Right lobe of liver (tissue), 6 donors: ENCODE measurements around the gene MDFI. TPM values are rescaled to one million over a fixed set of nuclear protein-coding genes. Genes with fewer than 3 reads are reported as not detected.
A peak's percentile ranks its signal among the peaks of the same experiment; 100 is the strongest.

Experiments
- ATAC-seq, 4 donors: fragments of 200-7000 bp; cut with Tn5 transposase; one replicate each; pipeline ENCODE4 v1.9.1; 2020; ENCODE audit warnings: mild to moderate bottlenecking in 4 of 4, moderate library complexity in 4 of 4
- DNase-seq, 3 donors: peaks; one replicate each; pipeline ENCODE4 v3.0.0-alpha.2; 2020
- H3K27ac ChIP-seq, 3 donors: fragments of 200-600 bp; one replicate each; pipeline ENCODE4 v1.8.0; 2022
- H3K27me3 ChIP-seq, 2 donors: fragments of 200-600 bp; one replicate each; pipeline ENCODE4 v1.8.0; 2022
- H3K36me3 ChIP-seq, 4 donors: fragments of 200-600 bp; sonication (generic) in 1 of 4; one replicate each; pipeline versions ENCODE4 v1.5.1 to v1.8.0; 2017 to 2022; ENCODE audit warnings: control low read depth in 1 of 4
- H3K4me1 ChIP-seq, 4 donors: fragments of 200-600 bp; sonication (generic) in 1 of 4; one replicate each; pipeline versions ENCODE4 v1.5.1 to v1.8.0; 2017 to 2022; ENCODE audit warnings: control low read depth in 1 of 4
- H3K4me3 ChIP-seq, 3 donors: fragments of 200-600 bp; one replicate each; pipeline ENCODE4 v1.8.0; 2022
- H3K9me3 ChIP-seq, 4 donors: fragments of 200-600 bp; sonication (generic) in 1 of 4; one replicate each; pipeline versions ENCODE4 v1.5.1 to v1.8.0; 2017 to 2022; ENCODE audit warnings: control low read depth in 1 of 4
- POLR2A ChIP-seq: fragments of 450-650 bp; IDR thresholded peaks from one replicate; pipeline ENCODE4 v1.6.1; 2017; ENCODE audit warnings: antibody characterized with exemption, mild to moderate bottlenecking
- WGBS: methylation state at CpG from one replicate; pipeline ENCODE4 v1.1.6; 2018; ENCODE audit warnings: low coverage, low lambda C conversion rate; ENCODE audit not compliant: insufficient coverage; ENCODE audit errors: missing lambda C conversion rate; 5-methylcytosine and 5-hydroxymethylcytosine counted together
- intact Hi-C, 2 donors: fragments of 100-400 bp; cut with DNase I; formaldehyde crosslinking; loops; one replicate each; pipeline versions ENCODE4 v1.11.2 to v1.14.1; 2022
- total RNA-seq, 6 experiments: library from RNA; depleted of rRNA in 2 of 6; stranded (reverse); fragments of >200 nt in 2 of 6; fragmentation: NEBNext Ultra II Directional in 3 of 6; extraction: Animal tissue kit (Norgen Biotek cat#: 25700) in 3 of 6; gene quantifications; one replicate each; pipeline versions ENCODE4 v1.1.0 to v1.2.4, GENCODE V29; 2016 to 2023
- TF ChIP-seq, protein P1 (sequence below), 4 donors: fragments of 200-600 bp in 3 of 4; fragments of 450-650 bp in 1 of 4; IDR thresholded peaks; one replicate each; pipeline versions ENCODE4 v1.5.1 to v1.8.0; 2016 to 2022; ENCODE audit warnings: antibody characterized with exemption in 4 of 4, mild to moderate bottlenecking in 2 of 4
- donor health status: DM: no; HTN: yes; CAD: no.
- donor health status: DM: no; HTN: no; CAD: no.
- donor health status: DM: no; HTN: no; CAD: no.
- donor health status: DM: no; HTN: yes; CAD: no.
- donor health status: DM: no; HTN: yes; CAD: no.

Gene MDFI
- total RNA-seq, 6 experiments from 2014 or later: 0.29 to 2.4 (median 1.1) TPM; not detected in 3

DNA sequence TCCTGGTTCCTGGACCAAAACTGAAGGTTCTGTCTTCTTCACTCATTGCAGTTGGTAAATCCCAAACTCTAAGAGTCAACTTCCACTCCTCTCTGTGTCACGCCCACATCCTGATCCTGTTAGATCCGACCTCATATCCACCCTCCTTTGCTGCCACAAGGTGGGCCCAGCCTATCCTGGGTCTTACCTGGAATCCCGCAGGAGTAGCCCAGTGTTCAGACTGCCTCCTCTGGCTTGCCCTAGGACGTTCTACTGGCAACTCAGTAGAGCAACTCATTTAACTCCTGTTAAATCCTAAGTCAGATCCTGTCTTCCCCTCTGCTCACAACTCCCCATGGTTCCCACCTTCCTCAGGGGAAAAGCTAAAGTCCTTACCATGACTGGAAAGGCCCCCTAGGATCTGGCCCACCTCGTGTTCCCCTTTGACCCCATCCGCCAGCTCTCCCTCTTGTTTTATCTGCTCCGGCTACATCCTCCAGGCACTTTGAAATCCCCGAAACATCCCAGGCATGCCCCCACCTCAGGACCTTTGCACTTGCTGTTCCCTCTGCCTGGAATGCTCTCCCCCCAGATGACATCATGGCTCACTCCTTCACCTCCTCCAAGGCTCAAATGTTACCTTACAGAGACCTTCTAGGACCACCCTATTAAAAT lies 53.3 kb downstream of the MDFI start:
- H3K4me1 ChIP-seq: no peaks in the 10 kb centered on the region
- H3K27ac ChIP-seq: no peak overlapping the region
- 84% methylated on average over 8 of the region's 8 CpGs for WGBS
- no peak overlapping the region for H3K4me3 ChIP-seq
- intact Hi-C loops: no loop called here
- DNase-seq (peak in 1 of 3 donors; percentile 1), ATAC-seq (no peak)
- no peaks in the 10 kb centered on the region for H3K9me3 ChIP-seq
- no peaks in the 10 kb centered on the region for H3K27me3 ChIP-seq
- H3K36me3 ChIP-seq: no peaks in the 10 kb centered on the region
- TF ChIP-seq POLR2A: no peak
- TF ChIP-seq, protein P1, sequence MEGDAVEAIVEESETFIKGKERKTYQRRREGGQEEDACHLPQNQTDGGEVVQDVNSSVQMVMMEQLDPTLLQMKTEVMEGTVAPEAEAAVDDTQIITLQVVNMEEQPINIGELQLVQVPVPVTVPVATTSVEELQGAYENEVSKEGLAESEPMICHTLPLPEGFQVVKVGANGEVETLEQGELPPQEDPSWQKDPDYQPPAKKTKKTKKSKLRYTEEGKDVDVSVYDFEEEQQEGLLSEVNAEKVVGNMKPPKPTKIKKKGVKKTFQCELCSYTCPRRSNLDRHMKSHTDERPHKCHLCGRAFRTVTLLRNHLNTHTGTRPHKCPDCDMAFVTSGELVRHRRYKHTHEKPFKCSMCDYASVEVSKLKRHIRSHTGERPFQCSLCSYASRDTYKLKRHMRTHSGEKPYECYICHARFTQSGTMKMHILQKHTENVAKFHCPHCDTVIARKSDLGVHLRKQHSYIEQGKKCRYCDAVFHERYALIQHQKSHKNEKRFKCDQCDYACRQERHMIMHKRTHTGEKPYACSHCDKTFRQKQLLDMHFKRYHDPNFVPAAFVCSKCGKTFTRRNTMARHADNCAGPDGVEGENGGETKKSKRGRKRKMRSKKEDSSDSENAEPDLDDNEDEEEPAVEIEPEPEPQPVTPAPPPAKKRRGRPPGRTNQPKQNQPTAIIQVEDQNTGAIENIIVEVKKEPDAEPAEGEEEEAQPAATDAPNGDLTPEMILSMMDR (IDR thresholded peaks at IDR 0.05): no peak

DNA sequence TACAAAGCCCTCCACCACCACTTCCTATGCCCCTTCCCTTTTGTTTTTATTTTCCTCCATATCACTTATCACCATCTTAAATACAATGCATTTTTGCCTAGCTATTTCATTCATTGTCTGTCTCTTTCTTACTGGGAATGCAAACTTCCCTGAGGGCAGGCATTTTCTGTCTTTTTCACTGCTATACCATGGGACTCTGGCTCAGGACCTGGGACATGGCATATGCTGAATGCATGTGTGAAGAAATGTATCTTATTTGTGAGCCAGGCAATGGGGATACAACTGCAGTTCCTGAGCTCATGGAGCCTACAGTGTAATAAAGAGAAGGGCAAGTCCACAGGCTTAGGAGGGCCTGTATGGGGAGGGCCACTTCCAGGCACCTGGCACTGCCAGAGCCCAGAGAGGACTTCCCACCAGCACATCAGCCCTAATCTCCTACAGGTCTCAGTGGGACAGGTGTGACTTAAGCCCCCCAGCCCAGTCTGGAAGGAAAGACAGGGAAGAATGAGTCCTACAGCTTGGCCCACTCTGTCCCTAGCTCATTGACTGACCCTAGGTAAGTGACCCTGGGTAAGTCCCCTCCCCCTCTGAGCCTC lies 53.9 kb downstream of the MDFI start:
- DNase-seq (peak in 1 of 3 donors; percentile 9), ATAC-seq (no peak)
- H3K36me3 ChIP-seq: no peaks in the 10 kb centered on the region
- no peaks in the 10 kb centered on the region for H3K4me1 ChIP-seq
- TF ChIP-seq, protein P1 (IDR thresholded peaks at IDR 0.05): no peak
- no peak for TF ChIP-seq POLR2A
- no peak overlapping the region for H3K27ac ChIP-seq
- no peak overlapping the region for H3K4me3 ChIP-seq
- H3K27me3 ChIP-seq: no peaks in the 10 kb centered on the region
- H3K9me3 ChIP-seq: no peaks in the 10 kb centered on the region
- intact Hi-C loops: no loop called here

DNA sequence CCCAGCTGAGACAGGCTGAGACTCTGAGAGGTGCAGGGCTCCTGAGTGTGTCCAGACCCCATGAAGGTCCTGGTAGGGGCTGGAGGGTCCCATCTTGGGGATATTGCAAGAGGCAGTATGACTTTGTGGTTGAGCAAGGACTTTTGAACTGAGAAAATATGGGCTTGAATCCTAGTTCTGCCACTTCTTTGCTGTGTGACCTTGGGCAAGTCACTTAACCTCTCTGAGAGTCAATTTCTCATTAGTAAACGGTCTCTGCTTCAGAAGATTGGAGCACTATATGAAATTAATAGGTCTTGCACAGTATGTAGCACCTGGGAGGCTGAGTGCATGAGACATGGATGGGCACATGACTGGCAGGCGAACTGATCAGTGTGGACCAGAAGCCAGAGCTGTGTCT lies 54.5 kb downstream of the MDFI start:
- Histone ChIP-seq H3K27ac (no peak overlapping the region), H3K9me3 (no peaks in the 10 kb centered on the region), H3K4me1 (no peaks in the 10 kb centered on the region), H3K36me3 (no peaks in the 10 kb centered on the region), H3K27me3 (no peaks in the 10 kb centered on the region), H3K4me3 (no peak overlapping the region)
- TF ChIP-seq POLR2A: no peak
- TF ChIP-seq, protein P1 (IDR thresholded peaks at IDR 0.05): no peak
- WGBS: 93% methylated on average over 2 of the region's 2 CpGs
- DNase-seq: no peak
- ATAC-seq: no peak
- intact Hi-C loops: no loop called here

DNA sequence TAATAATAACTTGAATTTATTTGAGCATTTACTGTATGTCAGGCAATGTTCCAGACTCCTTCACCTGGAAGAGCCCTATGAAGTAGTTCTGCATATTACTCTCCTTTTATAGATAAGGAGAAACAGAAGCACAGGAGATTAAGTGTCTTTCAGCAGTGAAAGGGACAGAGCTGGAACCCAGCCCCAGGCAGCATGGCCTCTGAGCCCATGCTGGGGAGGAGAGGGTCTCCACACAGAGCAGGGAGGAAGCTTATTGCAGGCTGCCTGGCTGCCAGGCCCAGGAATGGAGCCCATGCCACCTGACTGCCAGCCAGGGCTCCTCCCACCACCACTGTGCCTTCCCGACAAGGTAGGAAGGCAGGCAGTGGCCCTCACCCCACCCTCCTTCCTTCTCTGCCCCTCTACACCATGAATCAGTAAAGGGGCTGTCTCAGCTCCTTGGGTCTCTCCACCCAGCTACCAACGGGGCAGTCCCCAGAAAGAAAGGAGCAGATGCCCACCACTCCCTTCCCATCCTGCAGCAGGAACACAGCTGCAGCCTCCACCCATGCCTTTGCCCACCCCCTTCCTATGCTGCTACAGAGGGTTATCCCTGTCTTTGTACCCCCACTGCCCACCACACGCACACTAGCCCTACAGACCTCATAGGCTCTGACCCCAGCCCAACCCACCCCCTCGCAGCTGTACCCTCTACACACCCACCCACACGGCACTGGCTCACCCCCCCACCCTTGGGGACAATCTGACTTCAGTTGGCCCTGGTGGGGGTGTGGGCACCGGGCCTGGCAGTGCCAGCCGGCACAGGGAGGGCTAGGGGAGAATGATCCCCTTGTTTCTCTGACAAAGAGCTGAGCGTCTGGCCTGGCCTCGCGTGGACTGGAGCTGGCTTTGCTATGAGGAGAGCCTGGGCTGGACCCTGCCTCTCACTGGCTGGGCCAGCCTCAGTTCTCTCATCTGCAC lies 55.3 kb downstream of the MDFI start:
- H3K36me3 ChIP-seq: no peaks in the 10 kb centered on the region
- H3K27ac ChIP-seq: no peak overlapping the region
- H3K9me3 ChIP-seq: no peaks in the 10 kb centered on the region
- no peaks in the 10 kb centered on the region for H3K4me1 ChIP-seq
- no peak overlapping the region for H3K4me3 ChIP-seq
- H3K27me3 ChIP-seq: no peaks in the 10 kb centered on the region
- DNase-seq (no peak), ATAC-seq (peak in 1 of 4 donors; percentile 20)
- WGBS: 59% methylated on average over 3 of the region's 10 CpGs
- TF ChIP-seq, protein P1 (IDR thresholded peaks at IDR 0.05): no peak
- TF ChIP-seq POLR2A: no peak
- intact Hi-C loops: no loop called here
